SU-DHL-6 (cell line): Measurements from ENCODE around the gene ZNF738.

Source experiments
- EZH2phosphoT487 ChIP-seq: fragments of 200-600 bp; sonication (generic), shearing (Covaris generic); conservative IDR thresholded peaks from 2 replicates; pipeline ENCODE4 v1.6.1; 2018; ENCODE audit warnings: mild to moderate bottlenecking, antibody characterized with exemption, low read length, moderate library complexity, mixed read lengths
- TF ChIP-seq, protein P1 (sequence below): fragments of 200-600 bp; sonication (generic); IDR thresholded peaks from one replicate; pipeline ENCODE4 v1.5.1; 2017; ENCODE audit warnings: antibody characterized with exemption, mild to moderate bottlenecking, low read length, moderate library complexity; ENCODE audit not compliant: insufficient read depth, poor library complexity, severe bottlenecking

DNA sequence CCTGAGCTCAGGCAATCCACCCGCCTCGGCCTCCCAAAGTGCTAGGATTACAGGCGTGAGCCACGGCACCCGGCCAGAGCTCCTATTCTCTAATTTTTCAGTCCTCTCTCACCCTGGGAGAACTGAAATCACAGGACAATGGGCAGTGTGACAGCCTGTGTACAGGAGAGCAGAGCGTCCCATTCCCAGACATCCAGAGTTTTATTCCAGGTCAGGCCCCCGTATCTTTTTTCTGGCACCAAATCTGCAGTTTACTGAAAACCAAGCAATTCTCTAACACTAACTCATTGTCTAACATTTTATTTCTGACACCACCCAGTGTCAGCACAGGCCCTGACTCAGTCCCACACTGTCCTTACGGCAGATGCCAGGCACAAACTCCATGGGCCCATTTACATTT is 36.3 kb upstream of the ZNF738 start:
- TF ChIP-seq, protein P1, sequence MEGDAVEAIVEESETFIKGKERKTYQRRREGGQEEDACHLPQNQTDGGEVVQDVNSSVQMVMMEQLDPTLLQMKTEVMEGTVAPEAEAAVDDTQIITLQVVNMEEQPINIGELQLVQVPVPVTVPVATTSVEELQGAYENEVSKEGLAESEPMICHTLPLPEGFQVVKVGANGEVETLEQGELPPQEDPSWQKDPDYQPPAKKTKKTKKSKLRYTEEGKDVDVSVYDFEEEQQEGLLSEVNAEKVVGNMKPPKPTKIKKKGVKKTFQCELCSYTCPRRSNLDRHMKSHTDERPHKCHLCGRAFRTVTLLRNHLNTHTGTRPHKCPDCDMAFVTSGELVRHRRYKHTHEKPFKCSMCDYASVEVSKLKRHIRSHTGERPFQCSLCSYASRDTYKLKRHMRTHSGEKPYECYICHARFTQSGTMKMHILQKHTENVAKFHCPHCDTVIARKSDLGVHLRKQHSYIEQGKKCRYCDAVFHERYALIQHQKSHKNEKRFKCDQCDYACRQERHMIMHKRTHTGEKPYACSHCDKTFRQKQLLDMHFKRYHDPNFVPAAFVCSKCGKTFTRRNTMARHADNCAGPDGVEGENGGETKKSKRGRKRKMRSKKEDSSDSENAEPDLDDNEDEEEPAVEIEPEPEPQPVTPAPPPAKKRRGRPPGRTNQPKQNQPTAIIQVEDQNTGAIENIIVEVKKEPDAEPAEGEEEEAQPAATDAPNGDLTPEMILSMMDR, result no peak
- TF ChIP-seq EZH2phosphoT487, result no peak
